ENCODE results near the gene BMPR1B. TPM values are rescaled to one million over a fixed set of nuclear protein-coding genes. Genes with fewer than 3 reads are reported as not detected.

BMPR1B gene
- total and polyA plus RNA-seq, 2 of the 4 experiments (the other 2 are of a cell fraction): 0.24 to 0.90 TPM

- Histone ChIP-seq H2BK15ac (ENCODE audit: low read depth, low read length) (no peak overlapping the region), H3K23ac (ENCODE audit: low read depth, low read length) (no peak overlapping the region), H4K8ac (ENCODE audit: low read depth in 2 of 2, low read length in 2 of 2) (no peak overlapping the region), H3K4ac (ENCODE audit: low read depth, low read length) (no peak overlapping the region), H3K4me3 (ENCODE audit: insufficient read depth, low read depth, low read length) (no peak overlapping the region), H3K4me2 (ENCODE audit: low read depth, low read length) (no peak overlapping the region), H3K4me1 (ENCODE audit: control insufficient read depth, insufficient read depth, low read length) (no peaks in the 10 kb centered on the region), H4K20me1 (ENCODE audit: insufficient read depth, low read length) (no peaks in the 10 kb centered on the region), H2AK5ac (ENCODE audit: low read depth, low read length) (no peak overlapping the region), H3K9me3 (ENCODE audit: control insufficient read depth, insufficient read depth, low read length) (no peaks in the 10 kb centered on the region), H4K91ac (ENCODE audit: insufficient read depth, low read depth, low read length) (no peak overlapping the region), H2BK120ac (ENCODE audit: low read depth, low read length) (no peak overlapping the region), H4K5ac (ENCODE audit: low read depth, low read length) (no peak overlapping the region), H3K27ac (ENCODE audit: insufficient read depth, low read length) (no peak overlapping the region), H3K79me1 (ENCODE audit: low read depth in 1 of 2, low read length in 2 of 2) (no peaks in the 10 kb centered on the region), H2AK9ac (replicated peaks; ENCODE audit: low read depth, low read length, poor library complexity) (no peak overlapping the region), H3K36me3 (ENCODE audit: control insufficient read depth, insufficient read depth, low read length) (no peaks in the 10 kb centered on the region), H3K9me1 (ENCODE audit: insufficient read depth, low read length) (no peaks in the 10 kb centered on the region), H2BK5ac (ENCODE audit: low read depth, low read length, poor library complexity, severe bottlenecking) (no peak overlapping the region), H3K9ac (ENCODE audit: low read depth, low read length) (no peak overlapping the region), H3K27me3 (ENCODE audit: control insufficient read depth, insufficient read depth, low read length) (peaks cover 2% of the 10 kb centered on the region; the same call in 1 of the 2 replicates), H3K56ac (ENCODE audit: extremely low read depth, insufficient read depth, low read length) (no peak overlapping the region), H2AFZ (replicated peaks; ENCODE audit: low read length, poor library complexity) (no peak overlapping the region), H2BK20ac (ENCODE audit: low read depth, low read length) (no peak overlapping the region), H3K18ac (ENCODE audit: low read depth, low read length) (no peak overlapping the region), H3K14ac (replicated peaks; ENCODE audit: low read depth, low read length) (no peak overlapping the region)
- TF ChIP-seq RAD21 (IDR thresholded peaks at IDR 0.05; ENCODE audit: low read length) (no peak), MAZ (IDR thresholded peaks at IDR 0.05; ENCODE audit: borderline replicate concordance, low read depth, low read length) (no peak), BHLHE40 (IDR thresholded peaks at IDR 0.05; ENCODE audit: low read depth, low read length) (no peak), USF2 (IDR thresholded peaks at IDR 0.05; ENCODE audit: low read depth, low read length) (no peak), CHD1 (IDR thresholded peaks at IDR 0.05; ENCODE audit: low read depth, low read length) (no peak), MAFK (IDR thresholded peaks at IDR 0.05; ENCODE audit: low read depth, low read length) (no peak), CEBPB (IDR thresholded peaks at IDR 0.05; ENCODE audit: low read depth, low read length) (no peak), FOS (IDR thresholded peaks at IDR 0.05; ENCODE audit: low read depth, low read length) (no peak), RFX5 (IDR thresholded peaks at IDR 0.05; ENCODE audit: low read depth, low read length) (no peak), RCOR1 (IDR thresholded peaks at IDR 0.05; ENCODE audit: insufficient replicate concordance, low read length) (no peak), SMC3 (IDR thresholded peaks at IDR 0.05; ENCODE audit: low read depth, low read length) (no peak), NFE2L2 (IDR thresholded peaks at IDR 0.05; ENCODE audit: low read depth, low read length) (no peak), ELK1 (IDR thresholded peaks at IDR 0.05; ENCODE audit: borderline replicate concordance, low read depth, low read length) (no peak), MXI1 (IDR thresholded peaks at IDR 0.05; ENCODE audit: borderline replicate concordance, low read depth, low read length) (no peak), CTCF (conservative IDR thresholded peaks at IDR 0.05; ENCODE audit: low read depth, low read length) (no peak), POLR2A (IDR thresholded peaks at IDR 0.05; ENCODE audit: low read depth, low read length) (no peak)
- ChIA-PET CTCF (no interaction called here), POLR2A (ENCODE audit: unreplicated experiment) (no interaction called here)
- DNase-seq (no peak), ATAC-seq (ENCODE audit: low read depth) (no peak)
- dilution Hi-C loops (cut with HindIII; ENCODE audit: low sequenced_read_pairs, unreplicated experiment) (no loop called here), intact Hi-C loops (cut with micrococcal nuclease) (loop anchor here (10.0 kb wide), 1 partner anchor 262 kb away; no protein-coding TSS in a partner anchor), in situ Hi-C loops (cut with MboI; ENCODE audit: low sequenced_read_pairs) (no loop called here)
- WGBS, 2 experiments (ENCODE audit: extremely low coverage in 2 of 2, insufficient read length in 1 of 2): 92% methylated on average over 5 of the region's 6 CpGs; no CpG with 5 or more reads in 1 of the 2 experiments
- no TSS peak for BruUV-seq (replicated peaks)
These were observed 55.5 kb downstream of the BMPR1B start for GRCh38 chr4:94813221-94813620.

Measured in IMR-90 (cell line).